Activated T-helper 9 cell treated with anti-CD3 and anti-CD28 coated beads, Interleukin-2, amount 50 U/mL, for 16 hours (primary cell): ENCODE results near the gene DDX59.
A peak's percentile ranks its signal among the peaks of the same experiment; 100 is the strongest.

ENCODE experiments used
- DNase-seq: peaks from one replicate; pipeline ENCODE4 v3.0.0-alpha.2; 2020; ENCODE audit warnings: low read depth

The DDX59 gene

DNA sequence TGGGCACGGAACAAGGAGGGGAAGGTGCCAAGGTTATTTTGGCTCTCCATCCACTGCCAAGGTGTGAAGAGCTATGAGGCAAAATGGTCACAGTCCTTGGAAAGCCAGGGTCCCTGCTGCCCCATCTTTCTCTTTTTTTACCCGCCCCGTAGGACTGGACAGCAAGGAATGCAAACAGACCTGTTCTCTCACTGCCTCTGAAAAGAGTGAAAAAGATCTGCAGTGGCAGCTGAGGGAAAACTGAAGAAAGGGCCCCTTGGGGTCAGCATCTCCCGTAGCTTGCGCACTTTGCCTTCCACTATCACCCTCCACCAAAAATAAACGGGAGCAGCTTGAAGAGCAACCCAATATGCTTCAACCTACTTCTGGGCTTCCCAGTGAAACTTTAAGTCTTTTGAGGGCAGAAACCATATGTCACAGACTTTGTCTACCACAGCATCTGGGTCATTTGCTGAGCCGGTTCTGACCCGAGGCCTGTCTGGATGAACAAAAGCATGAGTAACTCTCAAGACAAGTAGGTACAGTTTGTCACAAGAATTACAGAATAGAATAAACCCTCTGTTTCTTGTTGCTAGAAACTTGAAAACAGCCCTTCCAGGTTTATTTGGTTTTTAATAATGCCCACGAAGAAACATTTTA, 39.7 kb downstream of the DDX59 start:
- no peak for DNase-seq

- DNase-seq, result peak; percentile 35
Observed at GRCh38 chr1:200628223-200628881, 41.4 kb downstream of the DDX59 start.

- DNase-seq, result no peak
Observed at GRCh38 chr1:200627575-200628222, 42.0 kb downstream of the DDX59 start.

DNA sequence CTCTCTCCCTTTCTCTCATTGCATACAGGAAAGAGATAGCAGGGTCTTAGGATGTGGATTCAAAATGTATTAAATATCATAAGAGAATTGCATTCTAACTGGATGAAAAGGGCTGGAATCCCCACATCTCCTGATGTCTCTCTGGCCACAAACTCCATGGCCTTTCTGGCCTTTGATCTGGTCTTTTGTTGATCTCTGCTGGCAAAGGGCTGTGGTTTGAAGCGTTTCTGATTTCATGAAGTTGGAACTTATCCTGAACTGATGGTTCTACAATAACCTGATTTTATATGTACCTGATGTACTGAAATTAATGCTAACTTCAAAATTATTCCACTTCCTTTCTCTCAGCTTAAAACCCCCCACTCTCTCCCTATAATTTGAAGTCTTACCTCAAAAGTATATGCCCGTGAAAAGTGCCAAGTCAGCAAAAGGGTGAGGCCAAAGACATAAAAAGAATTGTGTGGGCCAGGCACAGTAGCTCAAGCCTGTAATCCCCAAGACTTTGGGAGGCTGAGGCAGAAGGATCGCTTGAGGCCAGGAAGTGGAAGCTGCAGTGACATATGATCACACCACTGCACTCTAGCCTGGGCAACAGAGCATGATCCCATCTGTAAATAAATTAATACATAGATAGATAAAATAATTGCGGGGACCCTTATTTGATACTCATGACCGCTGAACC, 42.7 kb downstream of the DDX59 start:
- no peak for DNase-seq

GRCh38 chr1:200625381-200625824, 44.3 kb downstream of the DDX59 start:
- no peak for DNase-seq

DNA sequence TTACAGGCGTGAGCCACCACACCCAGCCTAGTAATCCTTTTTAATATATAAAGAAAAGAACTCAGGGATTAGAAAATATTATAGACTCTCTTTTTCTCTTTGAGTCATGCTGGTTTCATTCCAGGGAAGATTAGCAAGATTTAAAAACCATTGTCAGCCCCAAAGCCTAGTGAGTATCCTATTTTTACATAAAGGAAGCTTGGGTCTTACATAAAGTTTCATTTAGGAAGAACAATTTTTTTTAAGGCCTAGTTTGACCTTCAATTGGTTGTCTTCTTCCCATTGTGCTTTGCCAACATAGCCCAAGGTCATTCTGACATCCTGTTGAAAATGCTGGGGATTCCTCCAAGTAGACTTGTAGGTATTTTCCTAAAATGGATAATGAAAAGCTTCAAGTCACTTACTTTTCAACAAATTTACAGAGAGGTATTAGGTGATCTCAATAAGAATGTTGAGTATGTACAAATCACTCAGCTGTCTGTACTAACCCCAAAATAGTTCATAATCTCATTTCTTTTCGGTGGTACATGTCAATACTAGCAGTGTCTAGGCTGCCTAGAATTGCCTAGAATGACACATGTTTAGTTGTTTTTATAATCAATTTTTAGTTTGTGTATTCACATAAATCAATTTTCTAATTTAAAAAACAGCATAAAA, 44.9 kb downstream of the DDX59 start:
- no peak for DNase-seq

DNA sequence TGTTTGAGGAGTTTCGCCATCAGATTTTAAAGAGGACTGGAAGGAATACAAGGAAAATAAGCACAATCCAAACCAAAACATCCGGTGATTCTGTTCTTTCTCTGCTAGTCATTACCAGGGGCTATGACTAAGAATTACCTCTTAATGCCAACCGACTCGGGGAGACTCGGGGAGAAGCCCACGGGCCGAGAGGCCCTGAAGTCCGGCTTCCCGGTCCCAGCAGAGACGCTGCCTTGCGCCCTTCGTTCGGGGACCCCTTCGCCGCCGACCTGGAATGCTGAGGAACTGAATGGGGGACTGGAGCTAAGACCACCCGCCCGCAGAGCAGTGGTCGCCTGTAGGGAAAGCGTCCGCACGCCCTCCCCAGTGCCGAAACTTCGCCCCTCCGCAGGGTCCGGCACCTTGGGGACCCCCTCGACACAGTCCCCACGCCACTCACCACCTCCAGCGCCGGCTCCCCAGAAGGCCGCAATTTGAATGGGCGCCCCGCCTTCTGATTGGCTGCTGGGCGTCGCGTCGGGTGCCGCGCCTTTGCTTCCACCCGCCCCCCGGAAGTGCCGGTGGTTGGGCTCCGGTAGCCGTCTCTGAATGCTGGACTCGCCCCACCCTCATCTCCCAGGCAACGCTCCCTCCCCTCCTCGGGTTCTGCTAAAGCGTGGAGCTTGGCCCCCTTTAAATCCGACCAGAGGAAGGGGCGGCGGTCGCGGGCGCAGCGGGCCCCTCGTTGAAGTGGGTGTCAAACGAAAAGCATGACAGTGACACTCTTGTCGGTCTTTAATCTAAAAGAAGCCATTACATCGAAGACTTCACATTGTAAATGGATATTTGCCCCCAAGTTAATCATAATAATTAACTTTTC, 49.2 kb downstream of the DDX59 start, which contains the start of gene KIF14:
Gene KIF14, minus strand, starts transcription at position 479 of the 859 bp plus-strand sequence. CDS start 2,028 bp downstream, outside the sequence.
- DNase-seq, result peak; percentile 85

GRCh38 chr1:200619894-200620272, 49.8 kb downstream of the DDX59 start:
- DNase-seq, result no peak

DNA sequence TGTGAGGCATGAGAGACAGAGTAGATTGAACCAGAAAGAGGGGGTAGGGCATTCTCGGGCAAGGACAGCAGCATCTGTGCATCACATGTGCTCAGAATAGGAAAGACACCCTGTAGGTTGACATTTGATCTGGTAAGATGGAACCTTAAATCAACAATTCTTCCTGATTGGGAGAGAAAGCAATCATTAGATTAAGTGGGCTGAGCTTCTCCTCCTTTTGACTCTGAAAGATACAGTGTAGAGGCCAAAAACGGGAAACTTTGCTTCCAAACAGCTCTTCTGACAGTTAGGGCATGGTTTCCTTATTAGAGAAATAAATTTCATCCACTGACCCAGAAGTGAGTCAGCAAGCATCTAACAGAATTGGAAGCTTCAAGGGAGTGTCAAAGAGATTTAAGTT, 58.9 kb downstream of the DDX59 start:
- no peak for DNase-seq

DNA sequence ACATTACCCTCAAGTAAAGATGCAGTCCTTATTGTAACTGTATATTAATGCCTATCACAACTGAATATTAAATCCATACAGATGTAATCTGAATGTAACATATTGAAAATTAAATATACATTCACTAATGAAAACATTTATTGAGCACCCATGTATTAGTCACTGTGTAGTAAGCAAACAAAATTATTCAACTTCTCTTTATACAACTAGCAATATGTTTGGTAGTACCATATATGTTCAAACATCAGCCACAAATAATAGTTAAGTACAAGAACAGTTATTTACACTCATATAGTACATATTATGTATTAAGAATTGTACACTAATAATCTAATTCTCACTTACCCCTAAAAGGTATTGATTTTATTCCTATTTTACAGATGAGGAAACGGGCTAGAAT, 67.1 kb downstream of the DDX59 start:
- DNase-seq, result no peak
